Peyer's patch (tissue), 4 donors: ENCODE data around the gene CEACAM4. TPM values are rescaled to one million over a fixed set of nuclear protein-coding genes. Genes with fewer than 3 reads are reported as not detected.

Source experiments
- DNase-seq, 3 donors: peaks; one replicate each; pipeline ENCODE4 v3.0.0-alpha.2; 2017 to 2019
- H3K27ac ChIP-seq, 4 donors: fragments of 200-600 bp; sonication (generic); one replicate each; pipeline ENCODE4 v1.5.1; 2016 to 2019
- H3K27me3 ChIP-seq, 2 donors: fragments of 200-600 bp; sonication (generic); one replicate each; pipeline ENCODE4 v1.5.1; 2019
- H3K36me3 ChIP-seq, 3 donors: fragments of 200-600 bp; sonication (generic); one replicate each; pipeline ENCODE4 v1.5.1; 2016 to 2019
- H3K4me1 ChIP-seq, 4 donors: fragments of 200-600 bp; sonication (generic); one replicate each; pipeline ENCODE4 v1.5.1; 2016 to 2019
- H3K4me3 ChIP-seq, 4 donors: fragments of 200-600 bp; sonication (generic); 1 replicate in 3 of 4; 2 replicates in 1 of 4; pipeline ENCODE4 v1.5.1; 2016 to 2019; ENCODE audit warnings: mild to moderate bottlenecking in 1 of 4
- H3K9me3 ChIP-seq, 4 donors: fragments of 200-600 bp; sonication (generic); one replicate each; pipeline ENCODE4 v1.5.1; 2016 to 2019; ENCODE audit warnings: mild to moderate bottlenecking in 1 of 4
- CTCF ChIP-seq, 6 experiments: fragments of 450-650 bp in 4 of 6; fragments of 200-600 bp in 2 of 6; sonication (generic) in 1 of 6; IDR thresholded peaks; one replicate each; pipeline ENCODE4 v1.5.1; 2017 to 2019; ENCODE audit warnings: antibody characterized with exemption in 6 of 6, mild to moderate bottlenecking in 3 of 6, moderate library complexity in 1 of 6
- POLR2A ChIP-seq, 2 donors: fragments of 450-650 bp; IDR thresholded peaks; one replicate each; pipeline ENCODE4 v1.5.1; 2017; ENCODE audit warnings: antibody characterized with exemption in 2 of 2, mild to moderate bottlenecking in 2 of 2, moderate library complexity in 2 of 2
- total RNA-seq, 4 donors: library from RNA; depleted of rRNA; stranded (reverse); fragments of >200 nt; gene quantifications; one replicate each; pipeline ENCODE4 v1.1.0, GENCODE V29; 2016

CEACAM4 gene
- total RNA-seq, 4 donors from 2014 or later = not detected

GRCh38 chr19:41637484-41637883, 10.6 kb upstream of the CEACAM4 start:
- no peak overlapping the region for H3K27ac ChIP-seq

GRCh38 chr19:41627966-41628675, 1.2 kb upstream of the CEACAM4 start:
- peaks cover 0 to 9% (median 0%) of the 10 kb centered on the region in 4 donors for H3K9me3 ChIP-seq
- no peaks in the 10 kb centered on the region for H3K36me3 ChIP-seq
- H3K4me3 ChIP-seq = no peak overlapping the region
- DNase-seq = no peak
- no peaks in the 10 kb centered on the region for H3K27me3 ChIP-seq
- H3K27ac ChIP-seq = no peak overlapping the region
- H3K4me1 ChIP-seq = no peaks in the 10 kb centered on the region
- TF ChIP-seq POLR2A (IDR thresholded peaks at IDR 0.05) (no peak), CTCF (IDR thresholded peaks at IDR 0.05) (no peak)

More at GRCh38 chr19:41637484-41637883, 10.6 kb upstream of the CEACAM4 start:
- H3K9me3 ChIP-seq = no peaks in the 10 kb centered on the region
- no peaks in the 10 kb centered on the region for H3K27me3 ChIP-seq
- no peak for DNase-seq
- H3K4me3 ChIP-seq = no peak overlapping the region
- no peaks in the 10 kb centered on the region for H3K36me3 ChIP-seq
- no peaks in the 10 kb centered on the region for H3K4me1 ChIP-seq
- TF ChIP-seq POLR2A (IDR thresholded peaks at IDR 0.05) = no peak

GRCh38 chr19:41626278-41626677, 596 bp downstream of the CEACAM4 start:
- Histone ChIP-seq H3K4me3 (no peak overlapping the region), H3K27me3 (no peaks in the 10 kb centered on the region), H3K36me3 (no peaks in the 10 kb centered on the region), H3K9me3 (peaks cover 0 to 6% (median 0%) of the 10 kb centered on the region in 4 donors), H3K27ac (no peak overlapping the region), H3K4me1 (no peaks in the 10 kb centered on the region)
- TF ChIP-seq CTCF (IDR thresholded peaks at IDR 0.05) (no peak), POLR2A (IDR thresholded peaks at IDR 0.05) (no peak)
- DNase-seq = no peak

GRCh38 chr19:41624937-41625336, 1.9 kb downstream of the CEACAM4 start:
- Histone ChIP-seq H3K36me3 (no peaks in the 10 kb centered on the region), H3K27ac (no peak overlapping the region), H3K4me1 (no peaks in the 10 kb centered on the region), H3K27me3 (no peaks in the 10 kb centered on the region), H3K9me3 (peaks cover 0 to under 1% (median 0%) of the 10 kb centered on the region in 4 donors), H3K4me3 (no peak overlapping the region)
- DNase-seq = no peak
- TF ChIP-seq POLR2A (IDR thresholded peaks at IDR 0.05) (no peak), CTCF (IDR thresholded peaks at IDR 0.05) (no peak)

GRCh38 chr19:41624515-41624914, 2.4 kb downstream of the CEACAM4 start:
- TF ChIP-seq CTCF (IDR thresholded peaks at IDR 0.05) (no peak), POLR2A (IDR thresholded peaks at IDR 0.05) (no peak)
- H3K27me3 ChIP-seq = no peaks in the 10 kb centered on the region
- no peak overlapping the region for H3K4me3 ChIP-seq
- H3K36me3 ChIP-seq = no peaks in the 10 kb centered on the region
- no peaks in the 10 kb centered on the region for H3K4me1 ChIP-seq
- DNase-seq = no peak
- H3K27ac ChIP-seq = no peak overlapping the region
- no peaks in the 10 kb centered on the region for H3K9me3 ChIP-seq

GRCh38 chr19:41623360-41623759, 3.5 kb downstream of the CEACAM4 start:
- H3K27me3 ChIP-seq = no peaks in the 10 kb centered on the region
- H3K4me1 ChIP-seq = no peaks in the 10 kb centered on the region
- no peaks in the 10 kb centered on the region for H3K36me3 ChIP-seq
- no peak for TF ChIP-seq POLR2A (IDR thresholded peaks at IDR 0.05)
- H3K9me3 ChIP-seq = no peaks in the 10 kb centered on the region
- no peak overlapping the region for H3K27ac ChIP-seq
- DNase-seq = no peak
- H3K4me3 ChIP-seq = no peak overlapping the region
